T-helper 17 cell (primary cell): Measurements from ENCODE around the gene INTS1. TPM values are rescaled to one million over a fixed set of nuclear protein-coding genes. Genes with fewer than 3 reads are reported as not detected.

Experiments
- ATAC-seq: fragments of 150-1000 bp; cut with Tn5 transposase; 2 replicates; pipeline ENCODE4 v1.10.0; 2021; ENCODE audit warnings: mild to moderate bottlenecking, moderate library complexity
- DNase-seq, 3 donors: peaks; one replicate each; pipeline versions ENCODE4 v3.0.0 to v3.0.0-alpha.2; 2020 to 2021
- H3K9me3 ChIP-seq: one replicate; pipeline ENCODE4 v1.7.0; 2013; ENCODE audit warnings: low read length, mild to moderate bottlenecking; ENCODE audit not compliant: control insufficient read depth, poor library complexity, severe bottlenecking
- H3K27ac Mint-ChIP-seq: one replicate; pipeline ENCODE4 v1.8.0; 2022; ENCODE audit warnings: mild to moderate bottlenecking, moderate library complexity, mixed read lengths
- H3K27me3 Mint-ChIP-seq: one replicate; pipeline ENCODE4 v1.8.0; 2022; ENCODE audit warnings: mixed read lengths
- H3K36me3 Mint-ChIP-seq: one replicate; pipeline ENCODE4 v1.8.0; 2022; ENCODE audit warnings: low read depth, mixed read lengths
- H3K4me1 Mint-ChIP-seq: one replicate; pipeline ENCODE4 v1.8.0; 2022; ENCODE audit warnings: mild to moderate bottlenecking, mixed read lengths
- H3K4me3 Mint-ChIP-seq: one replicate; pipeline ENCODE4 v1.8.0; 2022; ENCODE audit warnings: mild to moderate bottlenecking, moderate library complexity, mixed read lengths
- total RNA-seq, 4 donors: library from RNA in 2 of 4; stranded (reverse) in 2 of 4; gene quantifications; one replicate each; pipeline ENCODE4 v1.2.3 and lab custom pipeline; 2022 to 2026

The INTS1 gene
- total RNA-seq, 2 donors from 2014 or later, result 88.2 to 89.4 TPM

DNA sequence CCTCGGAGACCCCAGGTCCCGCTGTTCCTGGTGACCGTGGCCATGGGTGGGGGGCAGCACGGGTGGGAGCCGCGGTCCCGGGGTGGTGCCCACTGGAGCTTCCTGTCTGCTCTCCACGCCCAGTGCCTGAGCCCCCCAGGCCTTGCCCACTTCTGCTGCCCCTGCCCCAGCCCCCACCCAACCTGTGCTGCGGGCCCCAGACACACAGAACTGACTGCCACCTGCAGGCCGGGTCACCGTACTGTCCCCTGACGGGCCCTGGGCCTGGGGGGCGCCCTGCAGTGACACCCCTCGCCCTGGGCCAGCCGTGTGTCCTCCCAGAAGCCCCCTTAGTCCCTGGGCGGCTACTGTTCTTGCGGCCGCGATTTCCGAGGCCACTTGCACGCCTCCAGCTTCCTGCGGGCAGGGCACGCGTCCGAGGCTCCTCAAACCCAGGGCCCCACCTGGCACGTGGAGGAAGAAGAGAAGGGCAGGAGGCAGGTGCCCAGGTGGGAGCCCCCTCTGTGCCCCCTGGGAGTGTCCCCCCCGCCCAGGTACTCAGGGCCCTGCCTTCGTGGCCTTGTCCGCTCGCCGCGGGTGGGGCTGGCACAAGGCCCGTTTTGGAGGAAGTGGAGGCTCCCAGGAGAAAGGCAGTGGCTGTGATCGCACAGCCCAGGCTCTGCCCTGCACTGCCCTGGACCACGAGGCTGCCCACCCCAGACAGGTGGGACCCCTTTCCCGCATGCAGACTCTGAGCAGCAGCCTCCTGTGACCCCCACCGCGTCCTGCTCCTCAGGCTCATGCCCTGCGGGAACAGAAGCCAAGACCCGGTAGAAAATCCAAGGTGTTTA, 41.4 kb upstream of the INTS1 start:
- DNase-seq, result peak in 1 of 3 donors; percentile 15
- Mint-ChIP-seq H3K27me3 (no peaks in the 10 kb centered on the region), H3K36me3 (no peaks in the 10 kb centered on the region), H3K4me3 (peak overlapping the region; percentile 66), H3K27ac (no peak overlapping the region), H3K4me1 (peaks cover 3% of the 10 kb centered on the region)
- H3K9me3 ChIP-seq, result no peaks in the 10 kb centered on the region
- no peak for ATAC-seq

DNA sequence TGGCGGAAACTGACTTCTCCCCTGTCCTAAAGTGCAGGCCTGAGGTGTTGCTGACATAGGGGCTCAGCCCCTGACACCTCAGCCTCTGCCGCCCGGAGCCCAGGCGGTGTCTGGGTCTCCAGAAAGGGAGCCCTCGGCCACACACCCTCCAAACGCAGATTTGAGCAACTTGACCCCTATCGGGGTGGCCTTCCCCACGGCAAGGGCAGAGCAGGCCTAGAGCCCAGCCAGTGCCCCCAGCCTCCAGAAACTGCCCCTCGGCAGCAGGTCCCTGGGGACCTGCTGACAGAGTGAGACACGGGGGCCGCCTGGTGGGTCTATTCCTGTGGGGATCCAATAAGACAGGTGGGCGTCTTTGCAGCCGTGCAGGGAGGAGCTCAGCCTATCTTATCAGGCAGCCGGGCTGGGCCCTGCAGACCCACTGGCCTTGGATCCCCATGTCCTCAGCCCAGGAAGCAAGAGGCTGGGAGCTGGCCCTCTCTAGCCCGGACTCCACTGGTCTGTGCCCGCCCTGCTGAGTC, 40.8 kb upstream of the INTS1 start:
- no peak for DNase-seq
- Mint-ChIP-seq H3K36me3 (no peaks in the 10 kb centered on the region), H3K27ac (peak overlapping the region; percentile 51), H3K4me3 (peak overlapping the region; percentile 36), H3K4me1 (peaks cover 3% of the 10 kb centered on the region), H3K27me3 (no peaks in the 10 kb centered on the region)
- H3K9me3 ChIP-seq, result no peaks in the 10 kb centered on the region
- ATAC-seq, result no peak

DNA sequence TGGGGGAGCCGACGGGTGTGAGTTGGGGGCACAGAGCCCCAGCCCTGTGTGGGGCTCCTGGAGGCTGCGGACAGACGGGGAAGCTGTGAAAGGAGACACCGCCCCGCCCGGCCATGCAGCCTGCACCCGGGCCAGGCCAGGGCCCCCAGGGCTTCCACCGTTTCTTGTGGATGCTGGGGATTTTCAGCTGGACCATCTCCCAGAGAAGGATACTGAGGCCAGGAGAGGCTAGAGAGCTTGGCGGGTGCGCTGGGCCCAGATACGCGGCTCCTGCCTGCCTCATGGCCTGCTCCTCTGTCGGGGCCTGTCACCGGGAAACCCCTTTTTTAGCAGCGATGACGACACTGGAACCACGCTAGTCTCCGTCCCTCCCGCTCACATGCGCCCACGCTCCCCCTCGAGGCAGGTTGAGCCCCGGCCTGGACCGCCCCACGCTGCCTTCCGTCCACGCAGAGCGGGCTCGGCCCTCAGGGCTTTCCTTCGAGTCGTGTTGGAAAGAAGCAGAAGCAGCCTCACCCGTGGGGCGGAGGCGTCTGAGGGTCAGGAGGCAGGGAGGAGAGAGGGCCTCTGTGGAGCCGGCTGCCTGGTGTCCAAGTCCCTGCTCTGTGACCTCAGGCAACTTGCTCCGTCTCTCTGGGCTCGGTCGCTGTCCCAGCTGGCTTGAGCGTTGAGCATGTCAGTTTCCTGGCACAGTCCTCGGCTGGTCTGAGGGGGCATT, 40.1 kb upstream of the INTS1 start:
- Mint-ChIP-seq H3K4me3 (peak overlapping the region; percentile 36), H3K27ac (peak overlapping the region; percentile 51), H3K4me1 (peaks cover 3% of the 10 kb centered on the region), H3K27me3 (no peaks in the 10 kb centered on the region), H3K36me3 (no peaks in the 10 kb centered on the region)
- DNase-seq (no peak), ATAC-seq (peak; percentile 34)
- H3K9me3 ChIP-seq, result no peaks in the 10 kb centered on the region

DNA sequence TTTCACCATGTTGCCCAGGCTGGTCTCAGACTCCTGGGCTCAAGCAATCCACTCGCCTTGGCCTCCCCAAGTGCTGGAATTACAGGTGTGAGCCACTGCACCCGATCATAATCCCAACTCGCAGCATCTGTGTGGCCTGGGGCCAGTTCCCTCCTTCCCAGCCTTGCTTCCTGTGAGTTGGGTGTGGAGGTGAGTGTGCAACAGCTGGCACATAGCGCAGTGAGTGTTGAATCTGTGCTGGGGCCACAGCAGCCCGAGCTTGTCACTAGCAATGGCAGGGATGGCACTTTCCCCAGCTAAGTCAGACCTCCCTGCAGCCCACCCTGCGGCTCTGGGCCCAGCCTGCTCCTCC, 39.6 kb upstream of the INTS1 start:
- no peak for DNase-seq
- ATAC-seq, result peak; percentile 2
- Mint-ChIP-seq H3K27me3 (no peaks in the 10 kb centered on the region), H3K36me3 (no peaks in the 10 kb centered on the region), H3K4me1 (peaks cover 3% of the 10 kb centered on the region), H3K27ac (no peak overlapping the region), H3K4me3 (no peak overlapping the region)
- no peaks in the 10 kb centered on the region for H3K9me3 ChIP-seq

DNA sequence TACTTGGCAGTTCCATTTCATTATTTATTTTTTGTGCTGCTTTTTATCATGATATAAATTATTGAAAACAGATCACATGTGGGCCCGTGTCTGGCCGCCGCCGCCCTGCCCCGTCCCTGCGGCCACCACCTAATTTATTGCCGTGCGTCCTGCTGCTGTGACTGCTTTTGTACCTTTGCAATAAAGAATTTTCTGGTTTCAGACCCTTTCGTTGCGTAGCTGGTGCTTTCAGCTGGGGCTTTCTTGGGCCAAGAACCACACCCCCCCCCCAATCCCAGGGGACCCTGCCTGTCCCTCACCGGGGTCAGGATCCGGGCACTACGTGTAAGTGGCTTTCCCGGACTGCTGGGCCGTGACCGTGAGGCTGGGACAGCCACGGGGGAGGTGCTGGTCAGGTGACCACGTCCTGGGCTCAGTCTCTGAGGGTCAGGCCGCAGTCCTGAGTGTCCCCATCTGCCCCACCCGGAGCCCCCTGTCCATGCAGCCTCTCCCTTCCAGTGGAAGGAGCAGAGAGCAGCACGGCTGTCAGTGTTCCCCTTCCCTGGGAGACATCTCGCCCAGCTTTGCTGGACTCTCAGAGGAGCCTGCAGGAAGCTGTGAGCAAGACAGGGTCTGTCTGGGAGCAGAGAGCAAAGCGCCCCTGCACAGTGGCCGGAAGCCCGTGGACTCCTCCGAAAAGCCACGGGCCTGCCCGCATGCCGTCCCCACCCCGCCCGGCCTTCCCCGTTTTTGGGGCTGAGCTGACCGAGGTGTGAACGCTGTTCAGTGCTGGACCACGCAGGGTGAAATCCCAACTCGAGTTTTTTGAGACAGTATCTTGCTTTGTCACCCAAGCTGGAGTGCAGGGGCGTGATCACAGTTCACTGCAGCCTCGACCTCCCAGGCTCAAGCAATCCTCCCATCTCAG, 38.9 kb upstream of the INTS1 start:
- H3K4me3 Mint-ChIP-seq, result no peak overlapping the region
- no peak overlapping the region for H3K27ac Mint-ChIP-seq
- H3K36me3 Mint-ChIP-seq, result no peaks in the 10 kb centered on the region
- DNase-seq (peak in 1 of 3 donors; percentile 10), ATAC-seq (no peak)
- no peaks in the 10 kb centered on the region for H3K9me3 ChIP-seq
- no peaks in the 10 kb centered on the region for H3K27me3 Mint-ChIP-seq
- H3K4me1 Mint-ChIP-seq, result no peaks in the 10 kb centered on the region

DNA sequence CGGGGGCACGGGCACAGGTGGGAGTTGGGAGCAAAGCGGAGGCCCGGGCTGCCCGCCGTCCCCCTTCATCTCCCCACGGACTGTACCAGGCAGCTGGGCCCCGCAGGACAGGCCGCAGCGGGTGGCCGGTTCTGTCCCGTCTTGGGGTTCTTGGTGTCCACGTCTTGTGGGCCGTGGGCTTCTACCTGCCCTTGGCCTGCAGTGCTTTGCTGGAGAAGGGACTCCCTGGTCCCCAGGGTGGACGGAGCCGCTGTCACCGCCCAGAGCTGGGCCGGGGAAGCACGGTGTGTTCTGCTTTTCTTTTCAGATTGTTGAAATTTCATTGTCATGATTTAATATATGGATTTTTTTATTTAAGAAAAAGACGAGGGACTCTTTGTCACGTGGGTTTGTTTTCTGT, 38.1 kb upstream of the INTS1 start:
- DNase-seq (no peak), ATAC-seq (no peak)
- H3K36me3 Mint-ChIP-seq, result no peaks in the 10 kb centered on the region
- H3K9me3 ChIP-seq, result no peaks in the 10 kb centered on the region
- peaks cover 2% of the 10 kb centered on the region for H3K4me1 Mint-ChIP-seq
- H3K4me3 Mint-ChIP-seq, result no peak overlapping the region
- no peak overlapping the region for H3K27ac Mint-ChIP-seq
- no peaks in the 10 kb centered on the region for H3K27me3 Mint-ChIP-seq

DNA sequence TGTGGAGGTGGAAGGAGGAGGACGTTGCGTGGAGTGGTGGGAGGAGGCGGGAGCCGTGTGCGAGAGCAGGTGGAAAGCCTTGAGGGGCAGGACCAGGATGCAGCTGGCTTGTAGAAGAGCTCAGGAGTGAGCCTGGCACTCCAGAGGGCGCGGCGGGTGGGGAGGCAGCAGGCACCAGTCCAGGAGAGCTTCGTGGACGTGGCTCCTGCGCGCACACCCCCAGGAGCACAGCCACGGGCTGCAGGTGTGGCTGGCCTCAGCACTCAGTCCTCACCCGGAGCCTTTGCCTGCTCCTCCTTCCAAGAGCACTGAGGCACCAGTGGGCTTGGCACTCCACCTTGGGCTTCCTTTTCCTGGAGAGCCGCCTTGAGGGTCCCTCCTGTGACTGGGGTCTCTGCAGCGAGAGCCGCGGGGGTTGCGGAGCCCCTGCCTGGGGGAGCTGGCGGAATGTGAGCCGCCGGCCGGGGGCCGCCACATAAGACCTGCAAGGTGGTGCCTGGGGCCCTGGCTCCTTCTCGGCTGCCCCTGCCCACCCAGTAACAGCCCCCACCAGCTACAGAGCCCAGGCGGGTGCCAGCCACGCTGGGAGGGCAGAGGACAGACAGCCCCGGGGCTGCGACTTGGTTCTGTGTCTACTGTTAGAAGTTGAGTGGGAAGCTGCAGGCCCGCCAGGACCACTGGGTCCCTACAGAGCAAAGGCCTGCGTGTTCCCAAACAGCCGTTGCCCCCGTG, 37.4 kb upstream of the INTS1 start:
- Mint-ChIP-seq H3K27ac (no peak overlapping the region), H3K36me3 (no peaks in the 10 kb centered on the region), H3K4me1 (peaks cover 2% of the 10 kb centered on the region), H3K27me3 (no peaks in the 10 kb centered on the region), H3K4me3 (no peak overlapping the region)
- no peak for DNase-seq
- ATAC-seq, result no peak
- H3K9me3 ChIP-seq, result no peaks in the 10 kb centered on the region

DNA sequence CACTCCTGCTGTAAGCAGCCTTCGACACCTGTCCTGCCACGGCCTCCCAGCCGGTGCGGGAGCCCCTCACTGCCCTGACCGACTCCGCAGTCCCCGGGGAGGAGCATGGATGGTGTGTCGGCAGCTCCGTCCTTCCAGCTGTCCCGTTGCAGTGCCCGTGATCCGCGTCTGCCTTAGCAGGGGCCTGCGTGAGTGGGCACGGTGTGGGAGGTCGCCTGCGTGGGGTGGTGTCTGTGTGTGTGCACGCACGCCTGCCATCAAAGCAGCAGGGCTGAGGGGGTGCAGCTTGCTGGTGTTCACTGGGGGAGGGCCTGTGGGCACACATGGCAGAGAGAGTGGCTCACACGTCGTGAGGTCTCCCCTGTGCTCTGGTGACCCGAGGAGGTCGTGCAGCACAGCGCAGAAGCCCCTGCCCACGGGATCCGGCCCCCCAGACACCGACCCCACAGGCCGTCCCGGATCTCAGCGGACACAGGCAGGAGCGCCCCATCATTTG, 36.6 kb upstream of the INTS1 start:
- Mint-ChIP-seq H3K27ac (no peak overlapping the region), H3K4me1 (peaks cover 5% of the 10 kb centered on the region), H3K27me3 (no peaks in the 10 kb centered on the region), H3K36me3 (no peaks in the 10 kb centered on the region), H3K4me3 (no peak overlapping the region)
- DNase-seq (no peak), ATAC-seq (no peak)
- no peaks in the 10 kb centered on the region for H3K9me3 ChIP-seq

DNA sequence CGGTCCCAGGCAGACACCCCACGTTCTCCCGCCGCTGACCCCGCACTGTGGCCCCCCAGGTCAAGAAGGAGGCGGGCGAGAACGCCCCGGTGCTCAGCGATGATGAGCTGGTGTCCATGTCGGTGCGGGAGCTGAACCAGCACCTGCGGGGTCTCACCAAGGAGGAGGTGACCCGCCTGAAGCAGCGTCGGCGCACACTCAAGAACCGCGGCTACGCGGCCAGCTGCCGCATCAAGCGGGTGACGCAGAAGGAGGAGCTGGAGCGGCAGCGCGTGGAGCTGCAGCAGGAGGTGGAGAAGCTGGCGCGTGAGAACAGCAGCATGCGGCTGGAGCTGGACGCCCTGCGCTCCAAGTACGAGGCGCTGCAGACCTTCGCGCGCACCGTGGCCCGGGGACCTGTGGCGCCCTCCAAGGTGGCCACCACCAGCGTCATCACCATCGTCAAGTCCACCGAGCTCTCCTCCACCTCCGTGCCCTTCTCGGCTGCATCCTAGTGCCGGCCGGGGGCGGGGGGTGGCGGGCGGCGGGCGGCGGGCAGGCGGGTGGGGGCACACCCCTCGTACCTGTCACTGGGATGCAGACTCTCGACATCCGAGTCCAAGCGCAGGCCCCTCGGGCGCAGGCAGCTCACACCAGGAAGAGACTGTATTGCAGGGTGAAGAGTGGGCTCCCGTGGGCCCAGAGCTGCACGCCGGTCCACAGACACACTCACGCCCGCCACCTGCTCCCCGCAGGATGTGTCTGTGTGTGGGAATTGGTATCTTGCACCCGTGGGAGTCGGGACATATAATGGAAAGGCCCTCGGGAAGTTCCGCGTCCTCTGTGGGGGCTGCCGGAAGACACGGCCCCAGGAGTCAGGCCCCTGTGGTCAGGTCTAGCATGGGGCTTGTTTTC, 35.9 kb upstream of the INTS1 start:
- ATAC-seq (no peak), DNase-seq (no peak)
- H3K27me3 Mint-ChIP-seq, result no peaks in the 10 kb centered on the region
- no peaks in the 10 kb centered on the region for H3K36me3 Mint-ChIP-seq
- H3K9me3 ChIP-seq, result no peaks in the 10 kb centered on the region
- peaks cover 5% of the 10 kb centered on the region for H3K4me1 Mint-ChIP-seq
- H3K27ac Mint-ChIP-seq, result no peak overlapping the region
- H3K4me3 Mint-ChIP-seq, result no peak overlapping the region

DNA sequence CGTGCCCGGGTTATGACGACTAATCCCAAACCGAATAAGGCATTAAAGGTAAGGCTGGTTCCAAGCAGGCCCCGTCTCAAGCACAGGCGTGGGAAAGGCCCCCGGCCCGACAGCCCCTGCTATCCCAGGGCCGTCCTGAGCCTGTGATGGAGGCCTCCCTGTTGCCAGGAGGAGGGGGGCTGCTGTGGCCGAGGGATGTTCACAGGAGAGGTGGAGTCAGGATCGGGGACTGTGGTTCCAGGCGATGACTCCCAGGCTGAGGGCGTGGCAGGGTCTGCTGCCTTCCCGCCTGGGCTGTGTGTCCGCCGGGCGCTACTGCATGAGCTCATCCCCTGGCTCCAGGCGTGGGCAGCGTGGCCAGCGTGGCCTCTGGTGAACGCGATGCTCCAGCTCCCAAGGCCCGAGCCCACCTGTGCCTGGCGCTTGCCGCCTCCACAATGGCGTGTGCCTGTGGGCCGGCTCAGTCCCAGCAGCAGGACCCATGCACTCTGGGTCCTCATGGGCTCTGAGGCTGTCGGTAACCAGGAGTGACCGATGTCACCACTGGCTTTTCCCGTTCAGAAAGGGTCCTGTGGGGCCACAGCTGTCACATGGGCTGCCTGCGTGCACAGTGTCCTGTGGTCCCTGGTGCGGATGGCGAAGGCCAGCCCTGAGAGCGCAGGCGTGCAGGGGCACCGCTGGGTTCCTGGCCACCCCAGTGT, 35.1 kb upstream of the INTS1 start:
- DNase-seq (no peak), ATAC-seq (no peak)
- Mint-ChIP-seq H3K27me3 (no peaks in the 10 kb centered on the region), H3K4me1 (peaks cover 5% of the 10 kb centered on the region), H3K4me3 (no peak overlapping the region), H3K36me3 (no peaks in the 10 kb centered on the region), H3K27ac (no peak overlapping the region)
- H3K9me3 ChIP-seq, result no peaks in the 10 kb centered on the region

DNA sequence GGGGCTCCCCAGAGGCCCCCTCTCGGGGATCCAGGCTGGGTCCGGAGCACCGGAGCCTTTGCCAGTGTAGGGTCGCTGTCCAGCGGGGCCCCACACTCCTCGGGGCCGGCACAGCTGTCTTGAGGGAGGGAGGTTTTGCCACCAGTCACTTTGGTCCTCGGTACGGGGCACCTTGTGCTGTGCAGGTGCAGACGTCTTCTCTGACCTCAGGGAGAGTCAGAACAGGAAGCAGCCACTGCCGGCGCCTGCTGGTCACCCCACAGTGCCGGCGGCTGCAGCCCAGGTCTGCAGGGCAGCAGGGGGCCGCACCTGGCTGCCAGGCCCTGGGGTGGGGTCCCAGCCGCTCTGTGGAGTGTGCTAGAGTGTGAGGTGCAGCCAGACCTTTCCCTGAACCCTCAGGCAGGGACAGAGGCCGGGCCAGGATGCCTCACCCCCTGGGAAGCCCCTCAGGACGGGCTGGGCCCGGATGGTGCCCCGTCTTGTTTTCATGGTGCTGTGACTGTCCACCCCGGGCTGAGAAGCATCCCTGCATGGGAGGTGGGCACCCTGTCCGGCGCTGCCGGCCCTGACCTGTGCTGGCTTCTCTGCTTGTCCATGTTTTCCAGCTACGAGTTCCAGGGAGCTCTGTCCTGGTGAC, 34.5 kb upstream of the INTS1 start:
- no peaks in the 10 kb centered on the region for H3K9me3 ChIP-seq
- H3K4me3 Mint-ChIP-seq, result no peak overlapping the region
- H3K4me1 Mint-ChIP-seq, result peaks cover 6% of the 10 kb centered on the region
- ATAC-seq (no peak), DNase-seq (no peak)
- H3K36me3 Mint-ChIP-seq, result no peaks in the 10 kb centered on the region
- no peaks in the 10 kb centered on the region for H3K27me3 Mint-ChIP-seq
- H3K27ac Mint-ChIP-seq, result no peak overlapping the region
